ENCODE results near the gene ISOC2. TPM values are rescaled to one million over a fixed set of nuclear protein-coding genes. Genes with fewer than 3 reads are reported as not detected.
A peak's percentile ranks its signal among the peaks of the same experiment; 100 is the strongest.

ISOC2 gene
- total RNA-seq, 2 experiments from 2014 or later: 29.0 to 29.3 TPM

DNA sequence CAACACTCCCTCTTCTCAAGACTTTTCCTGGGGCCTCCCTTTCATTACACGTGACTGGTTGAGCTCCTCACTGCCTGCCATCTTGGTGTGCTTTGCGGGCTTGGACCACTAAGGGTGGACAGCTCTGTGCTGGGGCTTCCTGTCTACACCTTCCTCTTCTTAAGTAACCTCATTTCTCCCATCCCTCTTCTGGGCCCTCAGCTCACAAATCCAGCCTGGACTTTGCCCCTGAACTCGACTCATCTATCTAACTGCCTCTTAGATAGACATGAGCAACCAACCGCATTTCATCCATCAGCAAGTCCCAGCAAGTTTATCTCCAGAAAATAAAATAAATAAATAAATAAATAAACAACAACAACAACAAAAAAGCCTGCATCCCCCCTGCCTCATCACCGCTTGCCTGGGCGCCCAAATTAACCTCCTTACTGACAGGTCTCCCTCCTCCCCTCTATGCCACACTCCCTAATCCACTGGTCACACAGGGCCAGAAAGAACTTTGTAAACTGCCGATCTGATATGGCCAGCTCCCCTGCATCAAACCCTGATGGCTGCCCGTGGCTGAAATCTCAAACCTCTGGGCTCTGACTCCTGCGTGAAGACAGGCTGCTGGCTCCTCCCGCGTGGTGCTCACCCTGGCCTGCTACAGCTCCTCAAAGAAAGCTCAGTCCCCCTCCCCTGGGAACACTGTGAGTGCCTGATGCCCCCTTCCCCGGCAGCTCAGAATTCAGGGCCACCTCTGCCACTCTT is 7.8 kb downstream of the ISOC2 start:
- Mint-ChIP-seq H3K27me3 (peaks cover 25% of the 10 kb centered on the region), H3K9me3 (no peaks in the 10 kb centered on the region), H3K4me3 (no peak overlapping the region), H3K27ac (no peak overlapping the region), H3K4me1 (ENCODE audit: low read depth) (peaks cover 10% of the 10 kb centered on the region), H3K36me3 (ENCODE audit: low read depth) (peaks cover 19% of the 10 kb centered on the region)
- TF ChIP-seq, protein P1, sequence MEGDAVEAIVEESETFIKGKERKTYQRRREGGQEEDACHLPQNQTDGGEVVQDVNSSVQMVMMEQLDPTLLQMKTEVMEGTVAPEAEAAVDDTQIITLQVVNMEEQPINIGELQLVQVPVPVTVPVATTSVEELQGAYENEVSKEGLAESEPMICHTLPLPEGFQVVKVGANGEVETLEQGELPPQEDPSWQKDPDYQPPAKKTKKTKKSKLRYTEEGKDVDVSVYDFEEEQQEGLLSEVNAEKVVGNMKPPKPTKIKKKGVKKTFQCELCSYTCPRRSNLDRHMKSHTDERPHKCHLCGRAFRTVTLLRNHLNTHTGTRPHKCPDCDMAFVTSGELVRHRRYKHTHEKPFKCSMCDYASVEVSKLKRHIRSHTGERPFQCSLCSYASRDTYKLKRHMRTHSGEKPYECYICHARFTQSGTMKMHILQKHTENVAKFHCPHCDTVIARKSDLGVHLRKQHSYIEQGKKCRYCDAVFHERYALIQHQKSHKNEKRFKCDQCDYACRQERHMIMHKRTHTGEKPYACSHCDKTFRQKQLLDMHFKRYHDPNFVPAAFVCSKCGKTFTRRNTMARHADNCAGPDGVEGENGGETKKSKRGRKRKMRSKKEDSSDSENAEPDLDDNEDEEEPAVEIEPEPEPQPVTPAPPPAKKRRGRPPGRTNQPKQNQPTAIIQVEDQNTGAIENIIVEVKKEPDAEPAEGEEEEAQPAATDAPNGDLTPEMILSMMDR (IDR thresholded peaks at IDR 0.05): no peak
- DNase-seq (no peak), ATAC-seq (no peak)
- POLR2A ChIA-PET: interaction anchor here (1.2 kb wide), 1 partner anchor 46 kb away, joined by 4 read pairs; the partner anchor contains the start of gene UBE2S
- intact Hi-C loops (cut with micrococcal nuclease): no loop called here
- CTCF ChIA-PET: interaction anchor here (1.0 to 2.4 kb wide), 7 partner anchors 13 to 162 kb away, joined by 3 to 12 read pairs (median 3); no protein-coding TSS in a partner anchor

GRCh38 chr19:55452749-55453346 is 8.6 kb downstream of the ISOC2 start:
- H3K36me3 Mint-ChIP-seq (ENCODE audit: low read depth): peaks cover 19% of the 10 kb centered on the region
- H3K9me3 Mint-ChIP-seq: no peaks in the 10 kb centered on the region
- intact Hi-C loops (cut with micrococcal nuclease): no loop called here
- peaks cover 25% of the 10 kb centered on the region for H3K27me3 Mint-ChIP-seq
- TF ChIP-seq, protein P1 (IDR thresholded peaks at IDR 0.05): no peak
- H3K4me1 Mint-ChIP-seq (ENCODE audit: low read depth): peaks cover 10% of the 10 kb centered on the region
- ChIA-PET POLR2A (interaction anchor here (1.2 to 1.4 kb wide), 2 partner anchors 45 to 69 kb away, joined by 3 to 4 read pairs; partner anchors contain the start of genes TMEM238 and UBE2S), CTCF (interaction anchor here (0.9 to 2.4 kb wide), 4 partner anchors 15 to 161 kb away, joined by 3 to 12 read pairs (median 5); no protein-coding TSS in a partner anchor)
- no peak overlapping the region for H3K27ac Mint-ChIP-seq
- ATAC-seq (peak; percentile 49), DNase-seq (peak; percentile 56)
- no peak overlapping the region for H3K4me3 Mint-ChIP-seq

GRCh38 chr19:55451965-55452748 is 9.3 kb downstream of the ISOC2 start:
- CTCF ChIA-PET: interaction anchor here (0.9 to 2.4 kb wide), 3 partner anchors 16 to 52 kb away, joined by 3 to 12 read pairs (median 6); no protein-coding TSS in a partner anchor
- H3K27me3 Mint-ChIP-seq: peaks cover 25% of the 10 kb centered on the region
- DNase-seq: no peak
- peaks cover 19% of the 10 kb centered on the region for H3K36me3 Mint-ChIP-seq (ENCODE audit: low read depth)
- peaks cover 10% of the 10 kb centered on the region for H3K4me1 Mint-ChIP-seq (ENCODE audit: low read depth)
- no peaks in the 10 kb centered on the region for H3K9me3 Mint-ChIP-seq
- TF ChIP-seq, protein P1 (IDR thresholded peaks at IDR 0.05): no peak
- no peak for ATAC-seq
- POLR2A ChIA-PET: interaction anchor here (0.6 to 1.4 kb wide), 2 partner anchors 69 to 574 kb away, joined by 3 read pairs; partner anchors contain the start of gene TMEM238
- no peak overlapping the region for H3K4me3 Mint-ChIP-seq
- intact Hi-C loops (cut with micrococcal nuclease): no loop called here
- no peak overlapping the region for H3K27ac Mint-ChIP-seq

DNA sequence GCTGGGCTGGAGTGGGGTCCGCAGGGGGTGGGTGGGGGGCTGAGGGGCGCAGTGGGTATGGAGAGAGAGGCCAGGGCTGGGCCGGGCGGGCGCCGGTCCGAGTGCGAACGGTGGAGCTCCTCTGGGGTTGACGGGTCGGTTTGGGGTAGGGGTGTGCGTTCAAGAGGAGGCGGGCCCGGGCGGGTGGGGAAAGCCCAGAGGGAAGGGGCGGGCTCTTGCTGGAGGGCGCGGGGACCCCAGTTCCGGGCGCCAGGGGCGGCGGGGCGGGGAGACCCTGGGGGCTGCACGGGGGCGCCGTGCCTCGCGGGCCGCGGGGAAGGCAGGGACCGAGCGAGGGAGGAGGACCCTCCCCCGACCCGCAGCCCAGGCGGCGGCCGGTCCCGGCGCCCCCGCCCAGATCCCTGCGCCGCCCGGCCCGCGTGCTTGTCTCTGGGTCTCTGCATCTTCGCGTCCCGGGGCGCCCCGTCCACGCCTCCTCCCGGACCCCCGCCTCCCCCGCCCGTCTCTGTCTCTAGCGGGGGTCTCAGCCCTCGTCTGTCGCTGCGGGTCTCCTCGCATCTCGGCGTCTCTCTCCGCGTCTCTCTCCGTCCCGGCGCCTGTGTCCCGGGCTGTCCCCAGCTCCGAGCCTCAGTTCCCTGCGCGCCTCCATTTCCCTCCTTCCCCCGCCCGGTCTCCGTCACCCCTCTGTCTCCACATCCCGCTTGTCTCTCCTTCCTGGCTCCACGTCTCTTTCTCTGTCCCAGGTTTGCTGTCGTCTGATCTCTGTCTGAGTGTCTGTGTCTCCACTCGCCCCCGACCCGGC is 10.1 kb downstream of the ISOC2 start:
- DNase-seq: no peak
- Mint-ChIP-seq H3K4me1 (ENCODE audit: low read depth) (peaks cover 10% of the 10 kb centered on the region), H3K27me3 (peaks cover 25% of the 10 kb centered on the region), H3K4me3 (peak overlapping the region; percentile 37), H3K27ac (no peak overlapping the region), H3K9me3 (no peaks in the 10 kb centered on the region), H3K36me3 (ENCODE audit: low read depth) (peaks cover 19% of the 10 kb centered on the region)
- ATAC-seq: no peak
- TF ChIP-seq, protein P1 (IDR thresholded peaks at IDR 0.05): no peak
- POLR2A ChIA-PET: interaction anchor here (0.6 to 1.4 kb wide), 2 partner anchors 68 to 573 kb away, joined by 3 read pairs; partner anchors contain the start of gene TMEM238
- CTCF ChIA-PET: interaction anchor here (2.4 kb wide), 1 partner anchor 17 kb away, joined by 12 read pairs; no protein-coding TSS in a partner anchor
- intact Hi-C loops (cut with micrococcal nuclease): no loop called here
